SK-N-SH (cell line): ENCODE measurements around the gene MRPS27. TPM values are rescaled to one million over a fixed set of nuclear protein-coding genes. Genes with fewer than 3 reads are reported as not detected.

Source experiments
- CTCF ChIA-PET: fragments of 300-600, 350-600 bp; formaldehyde crosslinking; extraction: SDS; loops from one replicate; lab custom pipeline; 2021; lab: Yijun Ruan, JAX
- POLR2A ChIA-PET: fragments of 350-600 bp; sonication (Branson Sonifier 250); formaldehyde crosslinking; extraction: SDS; loops from one replicate; lab custom pipeline; 2020; ENCODE audit warnings: antibody characterized with exemption, inconsistent platforms; lab: Yijun Ruan, JAX
- DNase-seq: peaks from one replicate; pipeline ENCODE4 v3.0.0; 2012
- H2AFZ ChIP-seq: fragments of 200-600 bp; sonication (generic); 2 replicates; pipeline ENCODE4 v1.8.1; 2016; ENCODE audit warnings: antibody characterized with exemption, mild to moderate bottlenecking, low read depth
- H3F3A ChIP-seq: fragments of 200-600 bp; sonication (generic); replicated peaks from 2 replicates; pipeline ENCODE3; 2016; ENCODE audit warnings: antibody characterized with exemption, mild to moderate bottlenecking; ENCODE audit not compliant: insufficient read depth
- H3K27ac ChIP-seq, 2 experiments: fragments of 200-500 bp in 1 of 2; fragments of 200-600 bp in 1 of 2; sonication (Bioruptor generic) in 1 of 2; sonication (generic), shearing (Covaris generic) in 1 of 2; 2 replicates each; pipeline versions ENCODE4 v1.5.1 to v1.6.1; 2014 to 2016; ENCODE audit warnings: low read depth in 2 of 2, inconsistent platforms in 1 of 2, low read length in 1 of 2, mild to moderate bottlenecking in 1 of 2, mixed read lengths in 1 of 2
- H3K27me3 ChIP-seq: fragments of 200-600 bp; sonication (generic), shearing (Covaris generic); 2 replicates; pipeline ENCODE4 v1.6.1; 2016; ENCODE audit warnings: mixed run types; ENCODE audit not compliant: insufficient read depth
- H3K36me3 ChIP-seq, 2 experiments: fragments of 200-500 bp in 1 of 2; fragments of 200-600 bp in 1 of 2; sonication (Bioruptor generic) in 1 of 2; sonication (generic) in 1 of 2; replicated peaks in 1 of 2; 2 replicates each; pipeline versions ENCODE3 to v1.5.1; 2014 to 2016; ENCODE audit warnings: low read length in 1 of 2, mild to moderate bottlenecking in 1 of 2; ENCODE audit not compliant: insufficient read depth in 2 of 2, control insufficient read depth in 1 of 2
- H3K4me1 ChIP-seq, 2 experiments: fragments of 200-500 bp in 1 of 2; fragments of 200-600 bp in 1 of 2; sonication (Bioruptor generic) in 1 of 2; sonication (generic), shearing (Covaris generic) in 1 of 2; 2 replicates each; pipeline versions ENCODE4 v1.5.1 to v1.6.1; 2014 to 2016; ENCODE audit warnings: low read depth in 1 of 2, low read length in 1 of 2, mixed run types in 1 of 2; ENCODE audit not compliant: insufficient read depth in 2 of 2, control insufficient read depth in 1 of 2
- H3K4me2 ChIP-seq: fragments of 200-600 bp; sonication (generic), shearing (Covaris generic); 2 replicates; pipeline ENCODE4 v1.6.1; 2017; ENCODE audit warnings: mixed run types
- H3K4me3 ChIP-seq, 2 experiments: fragments of 200-500 bp in 1 of 2; fragments of 200-600 bp in 1 of 2; sonication (Bioruptor generic) in 1 of 2; sonication (generic), shearing (Covaris generic) in 1 of 2; 2 replicates each; pipeline versions ENCODE4 v1.5.1 to v1.8.1; 2014 to 2016; ENCODE audit warnings: low read depth in 2 of 2, inconsistent platforms in 1 of 2, low read length in 1 of 2, mild to moderate bottlenecking in 1 of 2, mixed read lengths in 1 of 2, moderate library complexity in 1 of 2
- H3K79me2 ChIP-seq: fragments of 200-600 bp; sonication (generic); 2 replicates; pipeline ENCODE4 v1.8.1; 2017; ENCODE audit warnings: mild to moderate bottlenecking; ENCODE audit not compliant: insufficient read depth
- H3K9ac ChIP-seq: fragments of 200-600 bp; sonication (generic); 2 replicates; pipeline ENCODE4 v1.6.1; 2017; ENCODE audit warnings: mixed run types
- H3K9me2 ChIP-seq: fragments of 200-600 bp; sonication (generic); 2 replicates; pipeline ENCODE4 v1.6.1; 2017; ENCODE audit warnings: mixed run types
- H3K9me3 ChIP-seq: fragments of 200-600 bp; sonication (generic); 2 replicates; pipeline ENCODE4 v1.6.1; 2017; ENCODE audit warnings: mixed run types, mild to moderate bottlenecking, moderate library complexity
- H4K20me1 ChIP-seq: fragments of 200-600 bp; sonication (generic); 2 replicates; pipeline ENCODE4 v1.6.1; 2017; ENCODE audit warnings: mild to moderate bottlenecking, mixed run types; ENCODE audit not compliant: insufficient read depth
- CTCF ChIP-seq: fragments of 200-600 bp; sonication (generic); IDR thresholded peaks from 2 replicates; pipeline ENCODE4 v1.6.1; 2017; ENCODE audit warnings: antibody characterized with exemption, mild to moderate bottlenecking, moderate library complexity
- ELF1 ChIP-seq: IDR thresholded peaks from 2 replicates; pipeline ENCODE4 v1.4.0; 2012
- EP300 ChIP-seq, 2 experiments: IDR thresholded peaks; 2 replicates each; pipeline versions ENCODE4 v1.4.0 to v1.6.1; 2012; ENCODE audit warnings: borderline replicate concordance in 1 of 2, low read depth in 1 of 2, low read length in 1 of 2
- EZH2phosphoT487 ChIP-seq: fragments of 200-600 bp; sonication (generic); IDR thresholded peaks from 2 replicates; pipeline ENCODE4 v1.6.1; 2017; ENCODE audit warnings: low read depth, mixed run types, mild to moderate bottlenecking, antibody characterized with exemption, moderate library complexity, borderline replicate concordance
- FOSL2 ChIP-seq: IDR thresholded peaks from 2 replicates; pipeline ENCODE4 v1.4.0; 2012; ENCODE audit warnings: low read depth, mild to moderate bottlenecking, moderate library complexity, borderline replicate concordance
- FOXM1 ChIP-seq: IDR thresholded peaks from 2 replicates; pipeline ENCODE4 v1.4.0; 2012; ENCODE audit warnings: low read depth, mild to moderate bottlenecking
- GABPA ChIP-seq: IDR thresholded peaks from 2 replicates; pipeline ENCODE4 v1.4.0; 2012; ENCODE audit warnings: low read depth, mild to moderate bottlenecking
- GATA2 ChIP-seq: sonication (generic); formaldehyde crosslinking; IDR thresholded peaks from 2 replicates; pipeline ENCODE4 v1.5.0; 2020; ENCODE audit warnings: mild to moderate bottlenecking, missing genetic modification reagents
- JUND ChIP-seq: IDR thresholded peaks from 2 replicates; pipeline ENCODE4 v1.4.0; 2012
- MAX ChIP-seq: IDR thresholded peaks from 2 replicates; pipeline ENCODE4 v1.4.0; 2012; ENCODE audit warnings: low read depth
- MEF2A ChIP-seq: IDR thresholded peaks from 2 replicates; pipeline ENCODE4 v1.4.0; 2012; ENCODE audit warnings: low read depth, borderline replicate concordance
- POLR2AphosphoS5 ChIP-seq: IDR thresholded peaks from 2 replicates; pipeline ENCODE4 v1.6.1; 2012; ENCODE audit warnings: low read depth, low read length
- RFX5 ChIP-seq: IDR thresholded peaks from 2 replicates; pipeline ENCODE4 v1.6.1; 2012; ENCODE audit warnings: mild to moderate bottlenecking, improper control_type of control experiment, low read length
- SIN3A ChIP-seq: IDR thresholded peaks from 2 replicates; pipeline ENCODE4 v1.6.1; 2012; ENCODE audit warnings: low read depth, mild to moderate bottlenecking, low read length, moderate library complexity, borderline replicate concordance
- TCF12 ChIP-seq: IDR thresholded peaks from 2 replicates; pipeline ENCODE4 v1.4.0; 2012
- TEAD4 ChIP-seq: IDR thresholded peaks from 2 replicates; pipeline ENCODE4 v1.4.0; 2012; ENCODE audit warnings: mild to moderate bottlenecking, borderline replicate concordance; ENCODE audit not compliant: insufficient read depth
- USF1 ChIP-seq: IDR thresholded peaks from 2 replicates; pipeline ENCODE4 v1.4.0; 2012; ENCODE audit warnings: low read depth, borderline replicate concordance
- WGBS: methylation state at CpG from one replicate; pipeline ENCODE4 v1.1.6; 2017; ENCODE audit warnings: low lambda C conversion rate; 5-methylcytosine and 5-hydroxymethylcytosine counted together
- polyA plus RNA-seq, 3 experiments: library from polyadenylated mRNA; depleted of rRNA; stranded (reverse); fragments of >200 nt; gene quantifications; 2 replicates each; pipeline ENCODE4 v1.2.3, GENCODE V29; 2012
- TF ChIP-seq, protein P1 (sequence below): fragments of 150-350 bp; IDR thresholded peaks from 2 replicates; pipeline ENCODE4 v1.6.1; 2016; ENCODE audit warnings: mild to moderate bottlenecking, low read depth, low read length
- TF ChIP-seq, protein P2 (sequence below): fragments of 150-350 bp; IDR thresholded peaks from 2 replicates; pipeline ENCODE4 v1.6.1; 2017; ENCODE audit warnings: antibody characterized with exemption, low read length, low read depth, borderline replicate concordance
- TF ChIP-seq, protein P3 (sequence below): IDR thresholded peaks from 2 replicates; pipeline ENCODE4 v1.6.1; 2012; ENCODE audit warnings: mild to moderate bottlenecking, low read depth, low read length, moderate library complexity
- TF ChIP-seq, protein P4 (sequence below): IDR thresholded peaks from 2 replicates; pipeline ENCODE4; 2012

MRPS27 gene
- polyA plus RNA-seq, 1 of the 3 experiments (the other 2 are of a cell fraction) = 37.5 TPM

- TF ChIP-seq, protein P1, sequence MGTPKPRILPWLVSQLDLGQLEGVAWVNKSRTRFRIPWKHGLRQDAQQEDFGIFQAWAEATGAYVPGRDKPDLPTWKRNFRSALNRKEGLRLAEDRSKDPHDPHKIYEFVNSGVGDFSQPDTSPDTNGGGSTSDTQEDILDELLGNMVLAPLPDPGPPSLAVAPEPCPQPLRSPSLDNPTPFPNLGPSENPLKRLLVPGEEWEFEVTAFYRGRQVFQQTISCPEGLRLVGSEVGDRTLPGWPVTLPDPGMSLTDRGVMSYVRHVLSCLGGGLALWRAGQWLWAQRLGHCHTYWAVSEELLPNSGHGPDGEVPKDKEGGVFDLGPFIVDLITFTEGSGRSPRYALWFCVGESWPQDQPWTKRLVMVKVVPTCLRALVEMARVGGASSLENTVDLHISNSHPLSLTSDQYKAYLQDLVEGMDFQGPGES = no peak
- TF ChIP-seq JUND (no peak), ELF1 (no peak), USF1 (no peak), SIN3A (no peak), EZH2phosphoT487 (no peak), FOXM1 (no peak), FOSL2 (no peak)
- TF ChIP-seq, protein P2, sequence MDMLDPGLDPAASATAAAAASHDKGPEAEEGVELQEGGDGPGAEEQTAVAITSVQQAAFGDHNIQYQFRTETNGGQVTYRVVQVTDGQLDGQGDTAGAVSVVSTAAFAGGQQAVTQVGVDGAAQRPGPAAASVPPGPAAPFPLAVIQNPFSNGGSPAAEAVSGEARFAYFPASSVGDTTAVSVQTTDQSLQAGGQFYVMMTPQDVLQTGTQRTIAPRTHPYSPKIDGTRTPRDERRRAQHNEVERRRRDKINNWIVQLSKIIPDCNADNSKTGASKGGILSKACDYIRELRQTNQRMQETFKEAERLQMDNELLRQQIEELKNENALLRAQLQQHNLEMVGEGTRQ = no peak
- TF ChIP-seq, protein P3, sequence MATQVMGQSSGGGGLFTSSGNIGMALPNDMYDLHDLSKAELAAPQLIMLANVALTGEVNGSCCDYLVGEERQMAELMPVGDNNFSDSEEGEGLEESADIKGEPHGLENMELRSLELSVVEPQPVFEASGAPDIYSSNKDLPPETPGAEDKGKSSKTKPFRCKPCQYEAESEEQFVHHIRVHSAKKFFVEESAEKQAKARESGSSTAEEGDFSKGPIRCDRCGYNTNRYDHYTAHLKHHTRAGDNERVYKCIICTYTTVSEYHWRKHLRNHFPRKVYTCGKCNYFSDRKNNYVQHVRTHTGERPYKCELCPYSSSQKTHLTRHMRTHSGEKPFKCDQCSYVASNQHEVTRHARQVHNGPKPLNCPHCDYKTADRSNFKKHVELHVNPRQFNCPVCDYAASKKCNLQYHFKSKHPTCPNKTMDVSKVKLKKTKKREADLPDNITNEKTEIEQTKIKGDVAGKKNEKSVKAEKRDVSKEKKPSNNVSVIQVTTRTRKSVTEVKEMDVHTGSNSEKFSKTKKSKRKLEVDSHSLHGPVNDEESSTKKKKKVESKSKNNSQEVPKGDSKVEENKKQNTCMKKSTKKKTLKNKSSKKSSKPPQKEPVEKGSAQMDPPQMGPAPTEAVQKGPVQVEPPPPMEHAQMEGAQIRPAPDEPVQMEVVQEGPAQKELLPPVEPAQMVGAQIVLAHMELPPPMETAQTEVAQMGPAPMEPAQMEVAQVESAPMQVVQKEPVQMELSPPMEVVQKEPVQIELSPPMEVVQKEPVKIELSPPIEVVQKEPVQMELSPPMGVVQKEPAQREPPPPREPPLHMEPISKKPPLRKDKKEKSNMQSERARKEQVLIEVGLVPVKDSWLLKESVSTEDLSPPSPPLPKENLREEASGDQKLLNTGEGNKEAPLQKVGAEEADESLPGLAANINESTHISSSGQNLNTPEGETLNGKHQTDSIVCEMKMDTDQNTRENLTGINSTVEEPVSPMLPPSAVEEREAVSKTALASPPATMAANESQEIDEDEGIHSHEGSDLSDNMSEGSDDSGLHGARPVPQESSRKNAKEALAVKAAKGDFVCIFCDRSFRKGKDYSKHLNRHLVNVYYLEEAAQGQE = no peak
Measured at GRCh38 chr5:72228960-72229359, 91.1 kb downstream of the MRPS27 start (continued).

- no peaks in the 10 kb centered on the region for H3K27me3 ChIP-seq
- no peak overlapping the region for H3K4me3 ChIP-seq
- no peaks in the 10 kb centered on the region for H3K9me3 ChIP-seq
- ChIA-PET POLR2A (no interaction called here), CTCF (interaction anchor here (2.6 kb wide), 1 partner anchor 19 kb away, joined by 9 read pairs; no protein-coding TSS in a partner anchor)
- H3F3A ChIP-seq = peaks cover 5% of the 10 kb centered on the region
- no peaks in the 10 kb centered on the region for H4K20me1 ChIP-seq
- DNase-seq = no peak
- no peaks in the 10 kb centered on the region for H3K9me2 ChIP-seq
- H3K9ac ChIP-seq = no peak overlapping the region
- 100% methylated on average over 2 of the region's 2 CpGs for WGBS
- no peaks in the 10 kb centered on the region; the same call in 1 of the 2 replicates for H3K79me2 ChIP-seq
- no peak overlapping the region for H2AFZ ChIP-seq
- peaks cover 3 to 10% of the 10 kb centered on the region in 2 experiments; a peak in 3 of 4 replicates for H3K4me1 ChIP-seq
- H3K27ac ChIP-seq = no peak overlapping the region
- no peak overlapping the region for H3K4me2 ChIP-seq
- H3K36me3 ChIP-seq = peaks cover 57 to 59% of the 10 kb centered on the region in 2 experiments
- TF ChIP-seq ELF1 (no peak), TEAD4 (no peak), JUND (no peak), RFX5 (no peak), CTCF (no peak), GABPA (no peak), EP300 (IDR thresholded peaks at IDR 0.05; ENCODE audit: borderline replicate concordance in 1 of 2, low read depth in 1 of 2, low read length in 1 of 2) (no peak), TCF12 (no peak), MAX (no peak), GATA2 (CRISPR knock-in tag) (no peak), POLR2AphosphoS5 (no peak), MEF2A (no peak)
- TF ChIP-seq, protein P2 = no peak
- TF ChIP-seq, protein P4, sequence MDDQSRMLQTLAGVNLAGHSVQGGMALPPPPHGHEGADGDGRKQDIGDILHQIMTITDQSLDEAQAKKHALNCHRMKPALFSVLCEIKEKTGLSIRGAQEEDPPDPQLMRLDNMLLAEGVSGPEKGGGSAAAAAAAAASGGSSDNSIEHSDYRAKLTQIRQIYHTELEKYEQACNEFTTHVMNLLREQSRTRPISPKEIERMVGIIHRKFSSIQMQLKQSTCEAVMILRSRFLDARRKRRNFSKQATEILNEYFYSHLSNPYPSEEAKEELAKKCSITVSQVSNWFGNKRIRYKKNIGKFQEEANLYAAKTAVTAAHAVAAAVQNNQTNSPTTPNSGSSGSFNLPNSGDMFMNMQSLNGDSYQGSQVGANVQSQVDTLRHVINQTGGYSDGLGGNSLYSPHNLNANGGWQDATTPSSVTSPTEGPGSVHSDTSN = no peak
Measured at GRCh38 chr5:72226950-72227349, 93.1 kb downstream of the MRPS27 start.
